H9 (cell line): ENCODE measurements around the gene MSANTD1. TPM values are rescaled to one million over a fixed set of nuclear protein-coding genes. Genes with fewer than 3 reads are reported as not detected.

Source experiments
- DNase-seq: peaks from one replicate; pipeline ENCODE4 v3.0.0-alpha.2; 2017
- H2AFZ ChIP-seq: one replicate; pipeline ENCODE4 v1.6.1; 2013; ENCODE audit warnings: mild to moderate bottlenecking, low read length, control low read depth, moderate library complexity
- H2AK5ac ChIP-seq: 2 replicates; pipeline ENCODE4 v1.6.1; 2013; ENCODE audit warnings: low read length, control low read depth, mixed read lengths; ENCODE audit not compliant: insufficient read length
- H2BK120ac ChIP-seq: one replicate; pipeline ENCODE4 v1.6.1; 2013; ENCODE audit warnings: low read depth, mild to moderate bottlenecking, low read length, control low read depth, inconsistent platforms; ENCODE audit not compliant: poor library complexity, severe bottlenecking
- H2BK12ac ChIP-seq: 2 replicates; pipeline ENCODE4 v1.6.1; 2013; ENCODE audit warnings: low read length, control low read depth, mixed read lengths, low read depth; ENCODE audit not compliant: insufficient read length
- H2BK15ac ChIP-seq: 2 replicates; pipeline ENCODE4 v1.6.1; 2013; ENCODE audit warnings: low read depth, low read length, control low read depth
- H2BK20ac ChIP-seq: one replicate; pipeline ENCODE4 v1.6.1; 2013; ENCODE audit warnings: low read depth, mild to moderate bottlenecking, low read length, control low read depth, inconsistent platforms; ENCODE audit not compliant: poor library complexity, severe bottlenecking
- H2BK5ac ChIP-seq: 2 replicates; pipeline ENCODE4 v1.6.1; 2013; ENCODE audit warnings: low read length, control low read depth, mixed read lengths; ENCODE audit not compliant: insufficient read length
- H3K14ac ChIP-seq: 2 replicates; pipeline ENCODE4 v1.6.1; 2013; ENCODE audit warnings: low read length, control low read depth; ENCODE audit not compliant: insufficient read depth
- H3K18ac ChIP-seq: 2 replicates; pipeline ENCODE4 v1.6.1; 2013; ENCODE audit warnings: low read depth, mild to moderate bottlenecking, mixed read lengths, low read length, control low read depth; ENCODE audit not compliant: insufficient read length
- H3K23ac ChIP-seq: 2 replicates; pipeline ENCODE4 v1.6.1; 2013; ENCODE audit warnings: low read length, control low read depth, mixed read lengths, low read depth; ENCODE audit not compliant: insufficient read length
- H3K23me2 ChIP-seq: 2 replicates; pipeline ENCODE4 v1.6.1; 2013; ENCODE audit warnings: low read depth, mild to moderate bottlenecking, mixed read lengths, low read length, control low read depth; ENCODE audit not compliant: insufficient read length, poor library complexity, severe bottlenecking
- H3K27ac ChIP-seq: 2 replicates; pipeline ENCODE4 v1.5.1; 2013; ENCODE audit warnings: low read length, control low read depth, mixed read lengths, low read depth; ENCODE audit not compliant: insufficient read length
- H3K27me3 ChIP-seq: 2 replicates; pipeline ENCODE4 v1.6.1; 2013; ENCODE audit warnings: low read length, control low read depth, inconsistent platforms; ENCODE audit not compliant: insufficient read depth
- H3K4ac ChIP-seq: 2 replicates; pipeline ENCODE4 v1.6.1; 2013; ENCODE audit warnings: low read depth, mild to moderate bottlenecking, control low read depth, inconsistent platforms, low read length, moderate library complexity
- H3K4me1 ChIP-seq: 2 replicates; pipeline ENCODE4 v1.6.1; 2013; ENCODE audit warnings: low read length, control low read depth, inconsistent platforms; ENCODE audit not compliant: insufficient read depth
- H3K4me2 ChIP-seq: 2 replicates; pipeline ENCODE4 v1.6.1; 2013; ENCODE audit warnings: low read length, control low read depth, mixed read lengths; ENCODE audit not compliant: insufficient read length, insufficient read depth
- H3K56ac ChIP-seq: 2 replicates; pipeline ENCODE4 v1.6.1; 2013; ENCODE audit warnings: low read depth, mild to moderate bottlenecking, mixed read lengths, low read length, control low read depth; ENCODE audit not compliant: insufficient read length
- H3K79me1 ChIP-seq: 2 replicates; pipeline ENCODE4 v1.6.1; 2013; ENCODE audit warnings: low read depth, mild to moderate bottlenecking, moderate library complexity, low read length, control low read depth, inconsistent platforms; ENCODE audit not compliant: insufficient read depth, poor library complexity, severe bottlenecking
- H3K79me2 ChIP-seq: 2 replicates; pipeline ENCODE4 v1.6.1; 2013; ENCODE audit warnings: low read length, control low read depth, inconsistent platforms; ENCODE audit not compliant: insufficient read depth
- H3K9ac ChIP-seq: 2 replicates; pipeline ENCODE4 v1.6.1; 2013; ENCODE audit warnings: low read length, control low read depth, mixed read lengths; ENCODE audit not compliant: insufficient read length; ENCODE audit errors: extremely low read depth
- H3K9me3 ChIP-seq: one replicate; pipeline ENCODE4 v1.6.1; 2013; ENCODE audit warnings: low read depth, low read length, inconsistent platforms; ENCODE audit not compliant: control insufficient read depth
- H3T11ph ChIP-seq: one replicate; pipeline ENCODE4 v1.6.1; 2013; ENCODE audit warnings: mild to moderate bottlenecking, low read length, control low read depth, inconsistent platforms
- H4K20me1 ChIP-seq: one replicate; pipeline ENCODE4 v1.6.1; 2013; ENCODE audit not compliant: control insufficient read depth, insufficient read length, insufficient read depth
- H4K5ac ChIP-seq: 2 replicates; pipeline ENCODE4 v1.6.1; 2013; ENCODE audit warnings: low read depth, mild to moderate bottlenecking, mixed read lengths, low read length, control low read depth; ENCODE audit not compliant: insufficient read length
- H4K8ac ChIP-seq: replicated peaks from 2 replicates; pipeline ENCODE4 v1.6.1; 2013; ENCODE audit warnings: low read length, control low read depth, mixed read lengths, low read depth; ENCODE audit not compliant: insufficient read length
- H4K91ac ChIP-seq: 2 replicates; pipeline ENCODE4 v1.6.1; 2013; ENCODE audit warnings: low read depth, mild to moderate bottlenecking, moderate library complexity, mixed read lengths, low read length, control low read depth; ENCODE audit not compliant: insufficient read length
- H3K27ac Mint-ChIP-seq, 3 experiments: 2 replicates in 2 of 3; 3 replicates in 1 of 3; pipeline ENCODE4 v1.8.0; 2020 to 2021; ENCODE audit warnings: mixed read lengths in 3 of 3, mild to moderate bottlenecking in 1 of 3, moderate library complexity in 1 of 3
- H3K27me3 Mint-ChIP-seq: 2 replicates; pipeline ENCODE4 v1.8.0; 2021; ENCODE audit warnings: low read depth, mild to moderate bottlenecking, moderate library complexity, mixed read lengths
- H3K36me3 Mint-ChIP-seq, 3 experiments: 2 replicates in 2 of 3; 3 replicates in 1 of 3; pipeline ENCODE4 v1.8.0; 2020 to 2021; ENCODE audit warnings: low read depth in 3 of 3, mixed read lengths in 3 of 3; ENCODE audit not compliant: insufficient read depth in 1 of 3
- H3K4me1 Mint-ChIP-seq, 2 experiments: 2 replicates each; pipeline ENCODE4 v1.8.0; 2020; ENCODE audit warnings: mixed read lengths in 2 of 2
- H3K4me3 Mint-ChIP-seq, 2 experiments: 2 replicates in 1 of 2; 3 replicates in 1 of 2; pipeline ENCODE4 v1.8.0; 2020 to 2021; ENCODE audit warnings: mild to moderate bottlenecking in 2 of 2, mixed read lengths in 2 of 2, moderate library complexity in 1 of 2
- H3K9me3 Mint-ChIP-seq, 2 experiments: 2 replicates in 1 of 2; 3 replicates in 1 of 2; pipeline ENCODE4 v1.8.0; 2020; ENCODE audit warnings: mild to moderate bottlenecking in 2 of 2, mixed read lengths in 2 of 2, moderate library complexity in 1 of 2
- WGBS: extraction: QIAGEN DNeasy Blood & Tissue Kit; methylation state at CpG from one replicate; pipeline ENCODE4 v1.1.7; 2013; ENCODE audit warnings: missing lambda C conversion rate, low lambda C conversion rate, mixed read lengths; ENCODE audit not compliant: insufficient read length; ENCODE audit errors: extremely low coverage; 5-methylcytosine and 5-hydroxymethylcytosine counted together
- total RNA-seq: library from RNA; stranded (reverse); gene quantifications from 2 replicates; pipeline ENCODE4 v1.2.1, GENCODE V29; 2021
- TF ChIP-seq, protein P1 (sequence below): fragments of 200-600 bp; sonication (generic); conservative IDR thresholded peaks from 3 replicates; pipeline ENCODE4 v1.8.0; 2021; ENCODE audit warnings: antibody characterized with exemption, mild to moderate bottlenecking

The MSANTD1 gene
- total RNA-seq, 1 experiment from 2014 or later, result 0.83 TPM

DNA sequence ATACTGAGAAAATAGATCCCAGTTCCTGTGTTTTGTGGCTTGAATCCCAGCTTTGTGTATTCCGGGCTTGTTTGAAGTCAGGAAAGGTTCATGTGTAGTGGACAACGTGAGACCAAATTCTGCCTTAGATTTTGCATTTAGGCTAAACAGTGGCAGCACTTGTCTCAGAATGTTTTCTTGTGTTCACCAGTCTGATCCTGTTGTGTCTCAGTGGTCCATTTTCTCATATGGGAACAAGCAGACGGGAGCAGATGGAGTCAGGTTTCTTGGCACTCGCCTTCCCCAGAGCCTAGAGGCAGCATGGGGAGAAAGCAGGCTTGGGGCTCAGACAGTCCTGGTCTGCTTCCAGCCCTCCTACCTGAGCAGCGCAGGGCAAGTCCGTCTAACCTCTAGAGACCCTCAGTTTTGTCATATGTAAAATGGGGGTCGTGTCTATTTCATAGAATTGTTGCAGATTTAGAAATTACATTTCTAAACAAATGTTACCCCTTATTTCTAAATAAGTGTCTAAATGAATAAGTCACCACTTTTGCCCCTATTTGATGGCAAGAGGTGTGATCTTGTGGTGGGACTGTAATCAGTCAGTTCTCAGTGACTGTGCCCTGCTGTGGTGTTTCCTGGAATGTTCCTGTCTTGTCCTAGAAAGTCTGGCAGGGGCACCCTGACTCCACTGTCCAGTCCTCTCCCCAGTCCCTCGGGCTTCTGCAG lies 28.3 kb upstream of the MSANTD1 start:
- Histone ChIP-seq H2AFZ (no peak overlapping the region), H3K23me2 (no peaks in the 10 kb centered on the region), H4K8ac (no peak overlapping the region), H3K9me3 (no peaks in the 10 kb centered on the region), H3K56ac (no peak overlapping the region), H2BK12ac (no peak overlapping the region), H3K79me2 (no peaks in the 10 kb centered on the region), H2BK120ac (no peak overlapping the region), H3K4me2 (no peak overlapping the region), H3K4me1 (no peaks in the 10 kb centered on the region), H4K5ac (no peak overlapping the region), H2BK5ac (no peak overlapping the region), H4K20me1 (no peaks in the 10 kb centered on the region), H2AK5ac (no peak overlapping the region), H2BK15ac (no peak overlapping the region), H3T11ph (no peak overlapping the region), H4K91ac (no peak overlapping the region), H3K27me3 (no peaks in the 10 kb centered on the region), H3K23ac (no peak overlapping the region), H3K27ac (no peak overlapping the region), H2BK20ac (no peak overlapping the region), H3K4ac (no peak overlapping the region), H3K18ac (no peak overlapping the region), H3K79me1 (no peaks in the 10 kb centered on the region), H3K14ac (no peak overlapping the region), H3K9ac (no peak overlapping the region)
- H3K27me3 Mint-ChIP-seq, result no peaks in the 10 kb centered on the region
- TF ChIP-seq, protein P1, sequence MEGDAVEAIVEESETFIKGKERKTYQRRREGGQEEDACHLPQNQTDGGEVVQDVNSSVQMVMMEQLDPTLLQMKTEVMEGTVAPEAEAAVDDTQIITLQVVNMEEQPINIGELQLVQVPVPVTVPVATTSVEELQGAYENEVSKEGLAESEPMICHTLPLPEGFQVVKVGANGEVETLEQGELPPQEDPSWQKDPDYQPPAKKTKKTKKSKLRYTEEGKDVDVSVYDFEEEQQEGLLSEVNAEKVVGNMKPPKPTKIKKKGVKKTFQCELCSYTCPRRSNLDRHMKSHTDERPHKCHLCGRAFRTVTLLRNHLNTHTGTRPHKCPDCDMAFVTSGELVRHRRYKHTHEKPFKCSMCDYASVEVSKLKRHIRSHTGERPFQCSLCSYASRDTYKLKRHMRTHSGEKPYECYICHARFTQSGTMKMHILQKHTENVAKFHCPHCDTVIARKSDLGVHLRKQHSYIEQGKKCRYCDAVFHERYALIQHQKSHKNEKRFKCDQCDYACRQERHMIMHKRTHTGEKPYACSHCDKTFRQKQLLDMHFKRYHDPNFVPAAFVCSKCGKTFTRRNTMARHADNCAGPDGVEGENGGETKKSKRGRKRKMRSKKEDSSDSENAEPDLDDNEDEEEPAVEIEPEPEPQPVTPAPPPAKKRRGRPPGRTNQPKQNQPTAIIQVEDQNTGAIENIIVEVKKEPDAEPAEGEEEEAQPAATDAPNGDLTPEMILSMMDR, result no peak
- H3K27ac Mint-ChIP-seq, result no peak overlapping the region; a peak in 1 of 7 replicates
- no peak for DNase-seq
- H3K4me1 Mint-ChIP-seq, result no peaks in the 10 kb centered on the region
- H3K9me3 Mint-ChIP-seq, result no peaks in the 10 kb centered on the region
- peaks cover 32 to 88% (median 75%) of the 10 kb centered on the region in 3 experiments; a peak in 6 of 7 replicates for H3K36me3 Mint-ChIP-seq
- no peak overlapping the region for H3K4me3 Mint-ChIP-seq
- no CpG with 5 or more reads among the region's 8 CpGs for WGBS
